Measurements from ENCODE around the gene GAL3ST1.

Gene GAL3ST1

GRCh38 chr22:30539368-30539767 is 35.1 kb downstream of the GAL3ST1 start:
- TF ChIP-seq CTCF (conservative IDR thresholded peaks at IDR 0.05), result no peak
- H3K27ac ChIP-seq, result no peak overlapping the region

- no peak overlapping the region for H3K27ac ChIP-seq
- TF ChIP-seq CTCF (conservative IDR thresholded peaks at IDR 0.05), result no peak
Observed at GRCh38 chr22:30538280-30538679, 36.2 kb downstream of the GAL3ST1 start.

- H3K27ac ChIP-seq, result no peak overlapping the region
- TF ChIP-seq CTCF (conservative IDR thresholded peaks at IDR 0.05), result no peak
Observed at GRCh38 chr22:30537083-30537731, 37.3 kb downstream of the GAL3ST1 start.

- no peak for TF ChIP-seq CTCF (conservative IDR thresholded peaks at IDR 0.05)
- H3K27ac ChIP-seq, result no peak overlapping the region
Observed at GRCh38 chr22:30535182-30535581, 39.3 kb downstream of the GAL3ST1 start.

- no peak for TF ChIP-seq CTCF (conservative IDR thresholded peaks at IDR 0.05)
- no peak overlapping the region for H3K27ac ChIP-seq
Observed at GRCh38 chr22:30531651-30532608, 42.5 kb downstream of the GAL3ST1 start.

- TF ChIP-seq CTCF (conservative IDR thresholded peaks at IDR 0.05), result no peak
- no peak overlapping the region for H3K27ac ChIP-seq
Observed at GRCh38 chr22:30526656-30527055, 47.8 kb downstream of the GAL3ST1 start.

GRCh38 chr22:30523646-30524489 is 50.6 kb downstream of the GAL3ST1 start:
- TF ChIP-seq CTCF (conservative IDR thresholded peaks at IDR 0.05), result no peak
- H3K27ac ChIP-seq, result no peak overlapping the region
